A549 (cell line): ENCODE results near the gene PAQR7. TPM values are rescaled to one million over a fixed set of nuclear protein-coding genes. Genes with fewer than 3 reads are reported as not detected.

Source experiments
- ATAC-seq, 2 experiments: fragments of 200-7000 bp in 1 of 2; fragments of >200 bp in 1 of 2; cut with Nextera tagmentation in 1 of 2; cut with Tn5 transposase in 1 of 2; 3 replicates each; pipeline versions ENCODE4 v1.8.0 to v1.9.1; 2018 to 2020; ENCODE audit warnings: mild to moderate bottlenecking in 1 of 2, moderate library complexity in 1 of 2
- CTCF ChIA-PET: fragments of 300-600 bp; sonication (Branson Sonifier 250); formaldehyde crosslinking; extraction: SDS; loops from one replicate; lab custom pipeline; 2021; ENCODE audit warnings: antibody characterized with exemption, inconsistent platforms; lab: Yijun Ruan, JAX
- POLR2A ChIA-PET: fragments of 350-600 bp; formaldehyde crosslinking; extraction: SDS; loops from one replicate; lab custom pipeline; 2021; ENCODE audit warnings: antibody characterized with exemption, inconsistent platforms; lab: Yijun Ruan, JAX
- DNase-seq, 2 experiments: peaks; one replicate each; pipeline versions ENCODE4 v3.0.0 to v3.0.0-alpha.2; 2011 to 2016; ENCODE audit warnings: low read depth in 1 of 2, low spot score in 1 of 2
- FAIRE-seq: peaks from 2 replicates; lab custom pipeline; 2011; peaks lifted over from hg19 to GRCh38; lab: Jason Lieb, UNC
- H3K27ac ChIP-seq, 2 experiments: fragments of >200 bp; sonication (Bioruptor Twin); formaldehyde crosslinking; 3 replicates each; pipeline ENCODE4 v1.5.1; 2016 to 2017
- H3K4me1 ChIP-seq: fragments of >200 bp; sonication (Bioruptor Twin); formaldehyde crosslinking; 3 replicates; pipeline ENCODE4 v1.6.1; 2016
- H3K4me2 ChIP-seq: fragments of >200 bp; sonication (Bioruptor Twin); formaldehyde crosslinking; 3 replicates; pipeline ENCODE4 v1.6.1; 2016
- H3K4me3 ChIP-seq: fragments of >200 bp; sonication (Bioruptor Twin); formaldehyde crosslinking; 3 replicates; pipeline ENCODE4 v1.5.1; 2016
- H3K9me3 ChIP-seq: fragments of >200 bp; sonication (Bioruptor Twin); formaldehyde crosslinking; 3 replicates; pipeline ENCODE4 v1.6.1; 2016
- BHLHE40 ChIP-seq: IDR thresholded peaks from 2 replicates; pipeline ENCODE4 v1.6.1; 2012; ENCODE audit warnings: low read depth, low read length, inconsistent platforms
- CBX2 ChIP-seq: fragments of 200-600 bp; sonication (generic); IDR thresholded peaks from 2 replicates; pipeline ENCODE4 v1.6.1; 2016; ENCODE audit warnings: low read depth, mild to moderate bottlenecking, borderline replicate concordance
- CBX8 ChIP-seq: fragments of 200-600 bp; sonication (generic); IDR thresholded peaks from 2 replicates; pipeline ENCODE4 v1.6.1; 2016
- CHD2 ChIP-seq: fragments of 150-350 bp; IDR thresholded peaks from 2 replicates; pipeline ENCODE4 v1.6.1; 2014; ENCODE audit warnings: low read length; ENCODE audit not compliant: partially characterized antibody
- CHD4 ChIP-seq: fragments of 200-600 bp; sonication (generic); IDR thresholded peaks from 2 replicates; pipeline ENCODE4 v1.6.1; 2016; ENCODE audit warnings: antibody characterized with exemption, mild to moderate bottlenecking, borderline replicate concordance
- CTCF ChIP-seq: fragments of >200 bp; sonication (Bioruptor Twin); formaldehyde crosslinking; IDR thresholded peaks from 3 replicates; pipeline ENCODE4 v1.5.1; 2016
- EHF ChIP-seq: fragments of 250-450 bp; sonication (Bioruptor Pico); IDR thresholded peaks from 2 replicates; pipeline ENCODE4 v1.5.0; 2020; ENCODE audit warnings: mild to moderate bottlenecking
- EHMT2 ChIP-seq: fragments of 200-600 bp; sonication (generic); IDR thresholded peaks from 2 replicates; pipeline ENCODE4 v1.6.1; 2016; ENCODE audit warnings: antibody characterized with exemption, low read depth, mild to moderate bottlenecking, moderate library complexity
- ELK1 ChIP-seq: fragments of 150-350 bp; IDR thresholded peaks from 2 replicates; pipeline ENCODE4 v1.6.1; 2014; ENCODE audit warnings: low read depth, mild to moderate bottlenecking, low read length
- EP300 ChIP-seq, 2 experiments: fragments of >200 bp; sonication (Bioruptor Twin); formaldehyde crosslinking; IDR thresholded peaks; 2 replicates in 1 of 2; 3 replicates in 1 of 2; pipeline ENCODE4 v1.6.1; 2016 to 2017
- ESRRA ChIP-seq: fragments of 150-350 bp; IDR thresholded peaks from 2 replicates; pipeline ENCODE4 v1.6.1; 2014; ENCODE audit warnings: mild to moderate bottlenecking, low read length, borderline replicate concordance
- FOXS1 ChIP-seq: fragments of 250-450 bp; sonication (Bioruptor Pico); IDR thresholded peaks from 2 replicates; pipeline ENCODE4 v1.5.0; 2020; ENCODE audit warnings: mild to moderate bottlenecking, moderate library complexity
- GATA3 ChIP-seq: IDR thresholded peaks from 2 replicates; pipeline ENCODE4 v1.6.1; 2012; ENCODE audit warnings: borderline replicate concordance
- HDAC2 ChIP-seq: fragments of 200-600 bp; sonication (generic); IDR thresholded peaks from 2 replicates; pipeline ENCODE4 v1.6.1; 2016
- HES2 ChIP-seq: fragments of >200 bp; sonication (Bioruptor Twin); formaldehyde crosslinking; IDR thresholded peaks from 2 replicates; pipeline ENCODE4 v1.6.1; 2016
- HOXB13 ChIP-seq: fragments of 250-450 bp; sonication (Bioruptor Pico); IDR thresholded peaks from 2 replicates; pipeline ENCODE4 v1.5.0; 2020; ENCODE audit warnings: low read depth, mild to moderate bottlenecking, moderate library complexity
- JUNB ChIP-seq: fragments of >200 bp; sonication (Bioruptor Twin); formaldehyde crosslinking; IDR thresholded peaks from 2 replicates; pipeline ENCODE4 v1.6.1; 2016
- MAX ChIP-seq: IDR thresholded peaks from 2 replicates; pipeline ENCODE4 v1.6.1; 2012
- MAZ ChIP-seq: fragments of 150-350 bp; IDR thresholded peaks from 2 replicates; pipeline ENCODE4 v1.6.1; 2014; ENCODE audit warnings: antibody characterized with exemption, low read depth, low read length, borderline replicate concordance
- PHF8 ChIP-seq: fragments of 200-600 bp; sonication (generic); IDR thresholded peaks from 2 replicates; pipeline ENCODE4 v1.6.1; 2016; ENCODE audit warnings: low read depth, mild to moderate bottlenecking, antibody characterized with exemption, moderate library complexity, borderline replicate concordance
- POLR2AphosphoS2 ChIP-seq: conservative IDR thresholded peaks from 2 replicates; pipeline ENCODE4 v1.6.1; 2012; ENCODE audit warnings: low read length, improper control_type of control experiment, inconsistent platforms
- RAD21 ChIP-seq, 2 experiments: fragments of >200 bp in 1 of 2; sonication (Bioruptor Twin) in 1 of 2; formaldehyde crosslinking in 1 of 2; IDR thresholded peaks in 1 of 2; conservative IDR thresholded peaks in 1 of 2; 2 replicates in 1 of 2; 3 replicates in 1 of 2; pipeline ENCODE4 v1.6.1; 2012 to 2018; ENCODE audit warnings: inconsistent platforms in 1 of 2
- RCOR1 ChIP-seq: fragments of 150-350 bp; IDR thresholded peaks from 2 replicates; pipeline ENCODE4 v1.6.1; 2014; ENCODE audit warnings: antibody characterized with exemption, low read length, low read depth
- RNF2 ChIP-seq: fragments of 200-600 bp; sonication (generic); IDR thresholded peaks from 2 replicates; pipeline ENCODE4 v1.6.1; 2016; ENCODE audit warnings: low read depth, mild to moderate bottlenecking, antibody characterized with exemption, moderate library complexity, borderline replicate concordance
- SMC3 ChIP-seq: fragments of >200 bp; sonication (Bioruptor Twin); formaldehyde crosslinking; IDR thresholded peaks from 3 replicates; pipeline ENCODE4 v1.6.1; 2018; ENCODE audit warnings: inconsistent platforms
- TFCP2L1 ChIP-seq: fragments of 250-450 bp; sonication (Bioruptor Pico); IDR thresholded peaks from 2 replicates; pipeline ENCODE4 v1.5.0; 2021; ENCODE audit warnings: mild to moderate bottlenecking
- USF2 ChIP-seq: fragments of 450-650 bp; IDR thresholded peaks from 2 replicates; pipeline ENCODE4 v1.6.1; 2014; ENCODE audit warnings: antibody characterized with exemption
- WGBS: methylation state at CpG from one replicate; pipeline ENCODE4 v1.1.6; 2017; ENCODE audit errors: missing lambda C conversion rate; 5-methylcytosine and 5-hydroxymethylcytosine counted together
- polyA plus RNA-seq, 4 experiments: library from polyadenylated mRNA; depleted of rRNA in 3 of 4; stranded (reverse); fragments of >200 nt; fragmentation: RNase III in 1 of 4; extraction: RNeasy Plus Mini Kit Qiagen cat#74134 plus additional on column Dnase treatment in 1 of 4; gene quantifications; 2 replicates in 3 of 4; 3 replicates in 1 of 4; pipeline ENCODE4 v1.2.3, GENCODE V29; 2011 to 2017

The PAQR7 gene
- polyA plus RNA-seq, 2 of the 4 experiments (the other 2 are of a cell fraction): 2.3 to 6.0 TPM

- DNase-seq (peak; percentile 86 to 93), FAIRE-seq (no peak), ATAC-seq (peak; percentile 84 to 86)
- peak overlapping the region; percentile 33; the same call in 1 of the 3 replicates for H3K4me2 ChIP-seq
- H3K27ac ChIP-seq: peak overlapping the region; percentile 94 to 98
- H3K4me3 ChIP-seq: no peak overlapping the region
- no peaks in the 10 kb centered on the region for H3K9me3 ChIP-seq
- H3K4me1 ChIP-seq: peaks cover 40% of the 10 kb centered on the region
- TF ChIP-seq CHD2 (no peak), MAZ (no peak), GATA3 (no peak), POLR2AphosphoS2 (no peak), EP300 (IDR thresholded peaks at IDR 0.05) (no peak), FOXS1 (CRISPR knock-in tag) (no peak), USF2 (no peak), ELK1 (no peak), ESRRA (no peak), RAD21 (conservative IDR thresholded peaks at IDR 0.05 in 1 of 2, IDR thresholded peaks at IDR 0.05 in 1 of 2) (peak; percentile 83 to 84), EHMT2 (no peak), CHD4 (no peak), RNF2 (no peak), CBX8 (no peak), SMC3 (peak; percentile 77), HOXB13 (CRISPR knock-in tag) (no peak), MAX (no peak), CBX2 (no peak), TFCP2L1 (CRISPR knock-in tag) (no peak), CTCF (peak; percentile 86), EHF (CRISPR knock-in tag) (no peak), JUNB (no peak), HDAC2 (no peak), BHLHE40 (no peak), PHF8 (no peak), RCOR1 (no peak), HES2 (no peak)
- CTCF ChIA-PET: interaction anchor here (0.6 to 3.8 kb wide), 44 partner anchors 9 to 261 kb away, joined by 3 to 84 read pairs (median 4); partner anchors contain the start of genes AUNIP, EXTL1, MTFR1L and PAFAH2
- 14% methylated on average over 9 of the region's 12 CpGs for WGBS
- POLR2A ChIA-PET: interaction anchor here (0.6 to 1.2 kb wide), 3 partner anchors 10 to 208 kb away, joined by 4 to 11 read pairs (median 4); partner anchors contain the start of gene PAFAH2
Observed at GRCh38 chr1:25895365-25895990, 20.0 kb upstream of the PAQR7 start.
